ENCODE results near the gene OR52E6.

DNA sequence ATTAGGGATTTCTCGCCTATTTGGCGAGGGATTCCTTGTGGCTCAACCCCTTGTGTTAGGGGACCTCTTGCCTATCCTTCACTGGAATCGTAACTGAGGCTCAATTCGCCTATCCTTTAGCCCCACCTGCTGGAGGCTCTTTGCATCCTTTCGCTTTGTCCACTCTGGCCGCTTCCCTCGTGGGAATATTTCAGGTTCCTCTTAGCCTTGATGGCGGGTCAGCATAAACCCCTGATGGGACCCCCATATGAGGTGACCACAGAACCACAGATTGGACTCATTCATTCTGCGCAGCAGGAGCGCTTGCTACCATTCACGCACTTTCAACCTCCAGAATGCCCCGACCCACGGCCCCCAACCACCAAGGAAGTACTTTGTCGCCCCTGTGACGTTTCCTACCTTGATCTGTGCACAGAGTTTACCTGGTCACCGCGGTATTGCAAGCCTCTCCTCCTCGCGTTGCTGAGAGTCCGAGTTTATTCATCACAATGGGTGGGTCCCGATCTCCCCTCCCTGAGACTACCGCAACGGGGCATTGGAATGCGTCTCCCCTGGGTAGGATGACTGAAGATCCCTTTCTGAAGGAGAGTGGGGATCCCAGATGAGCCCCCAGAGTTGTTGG is 33.1 kb downstream of the OR52E6 start, which contains the start of gene OR52N2:
- TF ChIP-seq, protein P1, sequence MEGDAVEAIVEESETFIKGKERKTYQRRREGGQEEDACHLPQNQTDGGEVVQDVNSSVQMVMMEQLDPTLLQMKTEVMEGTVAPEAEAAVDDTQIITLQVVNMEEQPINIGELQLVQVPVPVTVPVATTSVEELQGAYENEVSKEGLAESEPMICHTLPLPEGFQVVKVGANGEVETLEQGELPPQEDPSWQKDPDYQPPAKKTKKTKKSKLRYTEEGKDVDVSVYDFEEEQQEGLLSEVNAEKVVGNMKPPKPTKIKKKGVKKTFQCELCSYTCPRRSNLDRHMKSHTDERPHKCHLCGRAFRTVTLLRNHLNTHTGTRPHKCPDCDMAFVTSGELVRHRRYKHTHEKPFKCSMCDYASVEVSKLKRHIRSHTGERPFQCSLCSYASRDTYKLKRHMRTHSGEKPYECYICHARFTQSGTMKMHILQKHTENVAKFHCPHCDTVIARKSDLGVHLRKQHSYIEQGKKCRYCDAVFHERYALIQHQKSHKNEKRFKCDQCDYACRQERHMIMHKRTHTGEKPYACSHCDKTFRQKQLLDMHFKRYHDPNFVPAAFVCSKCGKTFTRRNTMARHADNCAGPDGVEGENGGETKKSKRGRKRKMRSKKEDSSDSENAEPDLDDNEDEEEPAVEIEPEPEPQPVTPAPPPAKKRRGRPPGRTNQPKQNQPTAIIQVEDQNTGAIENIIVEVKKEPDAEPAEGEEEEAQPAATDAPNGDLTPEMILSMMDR (IDR thresholded peaks at IDR 0.05) = peak; percentile 73 to 85 (median 81)
- TF ChIP-seq POLR2A (IDR thresholded peaks at IDR 0.05) = no peak

All from uterus (tissue), 2 donors.